Neutrophil (primary cell): ENCODE results near the gene DACT2.
"Not testable (repeated sequence)": the region's sequence is repeated elsewhere in the genome, so short reads cannot be mapped to it uniquely, and the experiment has no call there.

Source experiments
- H3K27ac ChIP-seq: fragments of 200-600 bp; sonication (generic); 2 replicates; pipeline ENCODE4 v1.5.1; 2016; ENCODE audit warnings: mild to moderate bottlenecking, moderate library complexity
- H3K27me3 ChIP-seq: fragments of 200-600 bp; sonication (generic); 2 replicates; pipeline ENCODE4 v1.6.0; 2016; ENCODE audit warnings: mild to moderate bottlenecking
- H3K36me3 ChIP-seq: fragments of 200-600 bp; sonication (generic); 2 replicates; pipeline ENCODE4 v1.5.1; 2017
- H3K4me1 ChIP-seq, 2 experiments: fragments of 200-600 bp in 1 of 2; sonication (generic) in 1 of 2; 1 replicate in 1 of 2; 2 replicates in 1 of 2; pipeline versions ENCODE4 v1.5.1 to v1.6.1; 2013 to 2016; ENCODE audit warnings: low read depth in 1 of 2, low read length in 1 of 2, mild to moderate bottlenecking in 1 of 2, moderate library complexity in 1 of 2; ENCODE audit not compliant: control insufficient read depth in 1 of 2, insufficient read depth in 1 of 2
- H3K4me3 ChIP-seq, 2 experiments: fragments of 200-600 bp in 1 of 2; sonication (generic) in 1 of 2; 1 replicate in 1 of 2; 2 replicates in 1 of 2; pipeline ENCODE4 v1.5.1; 2013 to 2016; ENCODE audit warnings: low read depth in 1 of 2, low read length in 1 of 2, mild to moderate bottlenecking in 1 of 2, moderate library complexity in 1 of 2
- H3K9me3 ChIP-seq: fragments of 200-600 bp; sonication (generic); 2 replicates; pipeline ENCODE4 v1.5.1; 2016
- CTCF ChIP-seq: fragments of 200-600 bp; sonication (generic); IDR thresholded peaks from 2 replicates; pipeline ENCODE4 v1.5.1; 2016; ENCODE audit warnings: antibody characterized with exemption

The DACT2 gene

DNA sequence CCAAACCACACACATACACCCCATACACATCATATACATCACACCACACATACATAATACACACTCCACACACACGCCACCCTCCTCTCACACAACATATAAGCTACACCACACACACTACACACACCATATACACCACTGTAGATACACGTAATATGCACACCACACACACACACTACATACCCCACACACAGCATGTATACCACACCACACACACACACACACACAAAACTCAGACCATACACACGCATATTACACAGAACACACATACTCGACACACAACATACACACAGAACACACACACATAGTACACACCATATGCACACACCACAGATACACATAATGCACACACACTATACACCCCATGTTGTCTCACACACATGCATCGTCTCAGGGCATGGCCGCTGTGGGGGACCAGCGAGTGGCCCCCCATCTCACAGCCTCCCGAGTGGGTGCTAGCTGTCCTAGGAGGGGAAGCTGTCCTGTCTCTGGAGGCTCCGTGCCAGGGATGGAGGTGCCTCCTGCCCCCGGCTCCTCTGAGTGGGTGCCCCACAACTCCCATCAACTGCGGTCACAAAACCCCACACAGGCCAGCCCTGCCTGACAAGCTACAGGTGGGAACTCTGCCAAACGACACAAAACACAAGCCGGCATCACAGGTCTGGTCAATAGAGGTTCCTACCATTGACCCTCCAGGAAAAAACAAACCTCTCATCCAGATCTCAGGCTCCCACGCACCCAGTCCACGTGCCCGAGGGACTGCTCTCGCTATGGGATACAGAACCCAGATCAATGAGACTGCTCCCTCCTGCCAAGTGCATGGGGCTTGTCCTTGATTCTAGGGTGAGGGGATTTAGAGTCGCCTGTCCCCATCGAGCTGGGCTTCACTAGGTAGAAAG, 49.1 kb downstream of the DACT2 start:
- Histone ChIP-seq H3K27me3 (peaks cover 37% of the 10 kb centered on the region), H3K36me3 (no peaks in the 10 kb centered on the region), H3K4me3 (no peak overlapping the region), H3K9me3 (no peaks in the 10 kb centered on the region), H3K4me1 (no peaks in the 10 kb centered on the region), H3K27ac (no peak overlapping the region)
- TF ChIP-seq CTCF: no peak

DNA sequence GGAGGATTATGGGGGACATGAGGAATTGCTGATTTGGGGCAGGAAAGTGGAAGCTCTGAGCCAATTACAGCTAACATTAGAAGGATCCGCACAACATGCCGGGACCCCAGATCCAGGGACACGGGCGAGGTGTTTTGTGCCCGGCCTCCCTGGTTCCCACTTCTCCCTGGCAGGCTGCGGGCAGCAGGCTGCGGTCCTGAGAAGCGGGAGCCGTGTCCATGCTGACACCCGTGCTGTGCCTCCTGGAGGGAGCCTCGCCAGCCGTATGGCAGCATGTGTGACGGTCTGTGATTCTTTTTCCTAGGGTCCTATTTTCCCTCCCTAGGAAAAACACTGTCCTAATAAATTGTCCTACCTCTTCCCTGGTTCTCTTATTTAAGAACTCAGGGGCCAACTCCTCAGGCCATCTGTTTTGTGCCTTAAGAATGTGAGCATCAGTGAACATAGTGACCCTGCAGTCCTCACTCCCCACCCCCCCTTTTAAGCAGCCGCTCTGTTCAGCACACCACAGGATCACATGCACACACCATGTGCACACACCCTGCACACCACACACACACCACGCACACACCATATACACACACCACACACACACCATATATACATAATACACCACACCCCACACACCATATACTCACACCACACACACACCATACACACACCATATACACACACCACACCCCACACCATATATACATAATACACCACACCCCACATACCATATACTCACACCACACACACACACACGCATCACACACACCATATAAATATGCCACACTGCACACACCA, 49.9 kb downstream of the DACT2 start:
- Histone ChIP-seq H3K4me1 (no peaks in the 10 kb centered on the region), H3K9me3 (no peaks in the 10 kb centered on the region), H3K27me3 (peaks cover 33% of the 10 kb centered on the region), H3K27ac (no peak overlapping the region), H3K36me3 (no peaks in the 10 kb centered on the region), H3K4me3 (no peak overlapping the region)
- TF ChIP-seq CTCF: no peak

GRCh38 chr6:168268755-168269154, 50.8 kb downstream of the DACT2 start:
- Histone ChIP-seq H3K27me3 (peaks cover 24% of the 10 kb centered on the region), H3K9me3 (no peaks in the 10 kb centered on the region), H3K4me3 (no peak overlapping the region), H3K36me3 (no peaks in the 10 kb centered on the region), H3K4me1 (no peaks in the 10 kb centered on the region), H3K27ac (no peak overlapping the region)
- TF ChIP-seq CTCF: no peak

- H3K4me1 ChIP-seq, H3K9me3 ChIP-seq, H3K4me3 ChIP-seq, H3K27ac ChIP-seq, H3K36me3 ChIP-seq: not testable (repeated sequence)
- H3K27me3 ChIP-seq: peaks cover 14% of the 10 kb centered on the region
Observed at GRCh38 chr6:168267779-168268178, 51.8 kb downstream of the DACT2 start.

GRCh38 chr6:168265827-168266815, 53.5 kb downstream of the DACT2 start:
- H3K27ac ChIP-seq: no peak overlapping the region
- no peak for TF ChIP-seq CTCF
- no peaks in the 10 kb centered on the region for H3K27me3 ChIP-seq
- no peaks in the 10 kb centered on the region for H3K9me3 ChIP-seq
- no peaks in the 10 kb centered on the region for H3K4me1 ChIP-seq
- no peaks in the 10 kb centered on the region for H3K36me3 ChIP-seq
- H3K4me3 ChIP-seq: no peak overlapping the region
